ENCODE results near the gene TRAF3.

Gene TRAF3

DNA sequence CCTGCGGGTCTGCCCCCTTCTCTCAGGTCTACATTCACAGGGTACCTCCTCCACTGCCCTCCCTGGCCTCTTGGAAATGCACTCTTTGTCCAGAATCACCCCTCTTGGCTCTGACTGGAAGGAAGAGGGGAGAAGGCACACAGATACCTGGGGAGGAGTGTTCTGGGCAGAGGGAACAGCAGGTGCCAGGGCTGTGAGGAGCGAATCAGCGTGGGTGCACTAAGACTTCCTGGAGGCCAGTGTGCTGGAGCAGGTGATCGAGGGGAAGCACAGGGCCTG lies 8.3 kb upstream of the TRAF3 start:
- TF ChIP-seq CTCF (IDR thresholded peaks at IDR 0.05; ENCODE audit: borderline replicate concordance, extremely low read depth, low read length, poor library complexity, severe bottlenecking) (no peak), EZH2 (IDR thresholded peaks at IDR 0.05; ENCODE audit: borderline replicate concordance, low read depth, low read length, severe bottlenecking) (no peak)
- no peak overlapping the region for H3K4me2 ChIP-seq (ENCODE audit: insufficient read depth, low read length)
- DNase-seq (no peak), ATAC-seq (ENCODE audit: insufficient read depth, low read depth) (no peak)
- H2AFZ ChIP-seq (ENCODE audit: low read depth, low read length), result no peak overlapping the region
- H3K27me3 ChIP-seq (ENCODE audit: insufficient read depth, low read length, poor library complexity), result no peaks in the 10 kb centered on the region
- no peak overlapping the region for H3K9ac ChIP-seq (ENCODE audit: low read depth, low read length)
- no peaks in the 10 kb centered on the region for H3K9me3 ChIP-seq (ENCODE audit: insufficient read depth, low read length, severe bottlenecking)
- no peaks in the 10 kb centered on the region for H4K20me1 ChIP-seq (ENCODE audit: insufficient read depth, low read length)
- H3K79me2 ChIP-seq (ENCODE audit: insufficient read depth, low read length), result no peaks in the 10 kb centered on the region
- no peak overlapping the region for H3K27ac ChIP-seq (ENCODE audit: low read length)
- H3K36me3 ChIP-seq (ENCODE audit: insufficient read depth, low read length), result no peaks in the 10 kb centered on the region
- H3K4me3 ChIP-seq (ENCODE audit: low read depth in 1 of 2, low read length in 2 of 2), result no peak overlapping the region
- no peaks in the 10 kb centered on the region for H3K4me1 ChIP-seq (ENCODE audit: insufficient read depth, low read length)

GRCh38 chr14:102770147-102771123 lies 6.8 kb upstream of the TRAF3 start:
- TF ChIP-seq CTCF (IDR thresholded peaks at IDR 0.05; ENCODE audit: borderline replicate concordance, extremely low read depth, low read length, poor library complexity, severe bottlenecking), result no peak
- no peak for TF ChIP-seq EZH2 (IDR thresholded peaks at IDR 0.05; ENCODE audit: borderline replicate concordance, low read depth, low read length, severe bottlenecking)
- no peaks in the 10 kb centered on the region for H3K4me1 ChIP-seq (ENCODE audit: insufficient read depth, low read length)
- H3K4me2 ChIP-seq (ENCODE audit: insufficient read depth, low read length), result no peak overlapping the region
- H4K20me1 ChIP-seq (ENCODE audit: insufficient read depth, low read length), result no peaks in the 10 kb centered on the region
- H3K27ac ChIP-seq (ENCODE audit: low read length), result no peak overlapping the region
- H3K9me3 ChIP-seq (ENCODE audit: insufficient read depth, low read length, severe bottlenecking), result no peaks in the 10 kb centered on the region
- no peaks in the 10 kb centered on the region for H3K79me2 ChIP-seq (ENCODE audit: insufficient read depth, low read length)
- ATAC-seq (ENCODE audit: insufficient read depth, low read depth), result no peak
- no peak overlapping the region for H3K4me3 ChIP-seq (ENCODE audit: low read depth in 1 of 2, low read length in 2 of 2)
- no peaks in the 10 kb centered on the region for H3K36me3 ChIP-seq (ENCODE audit: insufficient read depth, low read length)
- H2AFZ ChIP-seq (ENCODE audit: low read depth, low read length), result no peak overlapping the region
- H3K9ac ChIP-seq (ENCODE audit: low read depth, low read length), result no peak overlapping the region
- DNase-seq, result no peak
- H3K27me3 ChIP-seq (ENCODE audit: insufficient read depth, low read length, poor library complexity), result no peaks in the 10 kb centered on the region

DNA sequence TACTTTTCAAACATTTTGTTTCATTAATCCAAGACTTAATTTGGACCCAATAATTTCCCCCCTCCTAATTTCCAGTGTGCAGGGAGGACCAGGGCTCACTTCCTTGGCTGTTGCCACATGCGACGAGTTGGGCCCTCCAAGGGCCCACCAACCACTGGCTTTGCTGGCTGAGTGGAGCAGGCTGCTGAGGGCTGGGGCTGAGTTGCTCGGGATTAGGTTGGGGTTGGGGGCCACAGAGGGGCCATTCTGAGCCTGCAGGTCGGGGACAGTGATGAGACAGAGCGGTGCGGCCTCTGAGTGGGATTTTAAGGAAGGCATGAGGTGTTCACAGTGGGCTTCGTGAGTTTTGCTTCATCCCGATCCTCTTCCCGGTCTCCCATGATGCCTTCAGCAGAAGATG lies 6.1 kb upstream of the TRAF3 start:
- Histone ChIP-seq H3K27ac (ENCODE audit: low read length) (no peak overlapping the region), H3K9ac (ENCODE audit: low read depth, low read length) (no peak overlapping the region), H3K27me3 (ENCODE audit: insufficient read depth, low read length, poor library complexity) (no peaks in the 10 kb centered on the region), H3K4me1 (ENCODE audit: insufficient read depth, low read length) (peaks cover 3% of the 10 kb centered on the region; the same call in 1 of the 2 replicates), H3K4me2 (ENCODE audit: insufficient read depth, low read length) (no peak overlapping the region), H3K36me3 (ENCODE audit: insufficient read depth, low read length) (no peaks in the 10 kb centered on the region), H2AFZ (ENCODE audit: low read depth, low read length) (no peak overlapping the region), H4K20me1 (ENCODE audit: insufficient read depth, low read length) (no peaks in the 10 kb centered on the region), H3K9me3 (ENCODE audit: insufficient read depth, low read length, severe bottlenecking) (no peaks in the 10 kb centered on the region), H3K79me2 (ENCODE audit: insufficient read depth, low read length) (no peaks in the 10 kb centered on the region), H3K4me3 (ENCODE audit: low read depth in 1 of 2, low read length in 2 of 2) (no peak overlapping the region)
- DNase-seq (no peak), ATAC-seq (ENCODE audit: insufficient read depth, low read depth) (no peak)
- TF ChIP-seq CTCF (IDR thresholded peaks at IDR 0.05; ENCODE audit: borderline replicate concordance, extremely low read depth, low read length, poor library complexity, severe bottlenecking), result no peak
- TF ChIP-seq EZH2 (IDR thresholded peaks at IDR 0.05; ENCODE audit: borderline replicate concordance, low read depth, low read length, severe bottlenecking), result no peak

Data from DND-41 (cell line).